K562 (cell line): ENCODE data around the gene SFN. TPM values are rescaled to one million over a fixed set of nuclear protein-coding genes. Genes with fewer than 3 reads are reported as not detected.
A peak's percentile ranks its signal among the peaks of the same experiment; 100 is the strongest.

ENCODE experiments used
- ATAC-seq: fragments of 200-7000 bp; cut with Tn5 transposase; 3 replicates; pipeline ENCODE4 v1.9.1; 2020; ENCODE audit warnings: moderate library complexity
- BruUV-seq: library from RNA; stranded (reverse); fragments of 400-500 nt; replicated peaks from 2 replicates; lab custom pipeline; 2021; lab: Mats Ljungman, UMichigan
- CTCF ChIA-PET: fragments of 300-600 bp; formaldehyde crosslinking; extraction: SDS; loops from one replicate; lab custom pipeline; 2021; ENCODE audit warnings: low intra/inter-chr PET ratio; lab: Yijun Ruan, JAX
- POLR2A ChIA-PET: fragments of 300-600, 350-650 bp; sonication (Branson Sonifier 250); formaldehyde crosslinking; extraction: SDS; loops from one replicate; lab custom pipeline; 2021; ENCODE audit warnings: antibody characterized with exemption, inconsistent platforms; lab: Yijun Ruan, JAX
- DNase-seq, 4 experiments: peaks; one replicate each; pipeline versions ENCODE4 v3.0.0 to v3.0.0-alpha.2; 2011 to 2018; ENCODE audit warnings: low spot score in 3 of 4, mixed read lengths in 3 of 4; ENCODE audit errors: extremely low read depth in 1 of 4
- FAIRE-seq: peaks from 2 replicates; lab custom pipeline; 2011; peaks lifted over from hg19 to GRCh38; lab: Jason Lieb, UNC
- H2AFZ ChIP-seq: 2 replicates; pipeline ENCODE4 v1.6.0; 2011; ENCODE audit warnings: low read depth, low read length, control low read depth, inconsistent platforms
- H3K27ac ChIP-seq: fragments of 200-600 bp; 3 replicates; pipeline ENCODE4 v1.8.0; 2011; ENCODE audit warnings: low read depth, mild to moderate bottlenecking, control low read depth, inconsistent platforms, low read length, moderate library complexity, mixed read lengths; ENCODE audit errors: extremely low read depth
- H3K27me3 ChIP-seq, 2 experiments: fragments of 300-600 bp in 1 of 2; 2 replicates in 1 of 2; 3 replicates in 1 of 2; pipeline versions ENCODE4 v1.6.0 to v1.8.0; 2011; ENCODE audit warnings: inconsistent platforms in 2 of 2, low read length in 2 of 2, mild to moderate bottlenecking in 1 of 2, mixed read lengths in 1 of 2, moderate library complexity in 1 of 2; ENCODE audit not compliant: control insufficient read depth in 2 of 2, insufficient read depth in 2 of 2
- H3K36me3 ChIP-seq: fragments of 300-600 bp; 3 replicates; pipeline ENCODE4 v1.8.0; 2011; ENCODE audit warnings: mild to moderate bottlenecking, low read length, inconsistent platforms; ENCODE audit not compliant: control insufficient read depth, insufficient read depth
- H3K4me1 ChIP-seq, 2 experiments: fragments of 200-600 bp in 1 of 2; replicated peaks in 1 of 2; 2 replicates in 1 of 2; 3 replicates in 1 of 2; pipeline versions ENCODE4 v1.5.1 to v1.8.0; 2011; ENCODE audit warnings: inconsistent platforms in 2 of 2, low read length in 2 of 2, mild to moderate bottlenecking in 1 of 2, mixed read lengths in 1 of 2, moderate library complexity in 1 of 2; ENCODE audit not compliant: control insufficient read depth in 2 of 2, insufficient read depth in 2 of 2
- H3K4me2 ChIP-seq: 2 replicates; pipeline ENCODE4 v1.6.1; 2011; ENCODE audit warnings: low read length, control low read depth, inconsistent platforms, mixed read lengths; ENCODE audit not compliant: insufficient read depth
- H3K4me3 ChIP-seq: fragments of 200-600 bp; sonication (generic), shearing (Covaris generic); 2 replicates; pipeline ENCODE4 v1.5.1; 2016; ENCODE audit warnings: control low read depth, inconsistent platforms
- H3K79me2 ChIP-seq: fragments of 200-600 bp; 3 replicates; pipeline ENCODE4 v1.8.0; 2011; ENCODE audit warnings: low read length, inconsistent platforms; ENCODE audit not compliant: control insufficient read depth, insufficient read depth
- H3K9ac ChIP-seq, 2 experiments: 2 replicates each; pipeline versions ENCODE4 v1.6.0 to v1.6.1; 2011; ENCODE audit warnings: low read depth in 2 of 2, low read length in 2 of 2, control low read depth in 1 of 2, inconsistent platforms in 1 of 2, mild to moderate bottlenecking in 1 of 2, mixed read lengths in 1 of 2; ENCODE audit not compliant: insufficient read depth in 1 of 2
- H3K9me1 ChIP-seq: one replicate; pipeline ENCODE4 v1.6.0; 2011; ENCODE audit warnings: inconsistent platforms, mild to moderate bottlenecking, low read length, moderate library complexity; ENCODE audit not compliant: control insufficient read depth, insufficient read depth
- H3K9me3 ChIP-seq: replicated peaks from 2 replicates; pipeline ENCODE4 v1.5.1; 2011; ENCODE audit warnings: low read depth, low read length, inconsistent platforms; ENCODE audit not compliant: control insufficient read depth, insufficient read depth
- H4K20me1 ChIP-seq: replicated peaks from 2 replicates; pipeline ENCODE4 v1.6.1; 2011; ENCODE audit warnings: low read length, inconsistent platforms, mixed read lengths; ENCODE audit not compliant: control insufficient read depth, insufficient read depth
- EGR1 ChIP-seq: fragments of 450-650 bp; conservative IDR thresholded peaks from 2 replicates; pipeline ENCODE4 v1.6.1; 2017; ENCODE audit warnings: mild to moderate bottlenecking
- HDGF ChIP-seq: fragments of 450-650 bp; IDR thresholded peaks from 2 replicates; pipeline ENCODE4 v1.6.1; 2016
- LARP7 ChIP-seq: fragments of 450-650 bp; IDR thresholded peaks from 2 replicates; pipeline ENCODE4 v1.6.1; 2016
- MEF2D ChIP-seq: conservative IDR thresholded peaks from 2 replicates; pipeline ENCODE4 v1.6.1; 2016; ENCODE audit warnings: low read depth, missing genetic modification characterization, missing compliant biosample characterization
- MYBL2 ChIP-seq, 2 experiments: fragments of 450-650 bp in 1 of 2; sonication (generic) in 1 of 2; formaldehyde crosslinking in 1 of 2; IDR thresholded peaks; 2 replicates each; pipeline versions ENCODE4 v1.6.1 to v1.8.1; 2017 to 2022; ENCODE audit warnings: borderline replicate concordance in 1 of 2, inconsistent platforms in 1 of 2, low read depth in 1 of 2, mild to moderate bottlenecking in 1 of 2, missing genetic modification reagents in 1 of 2, moderate library complexity in 1 of 2
- ZKSCAN8 ChIP-seq: fragments of 200-800 bp; sonication (Bioruptor generic); IDR thresholded peaks from 2 replicates; pipeline ENCODE4 v1.6.1; 2016; ENCODE audit warnings: missing genetic modification characterization, missing compliant biosample characterization
- WGBS: fragments of 100-300 bp; shearing (Covaris generic); methylation state at CpG from one replicate; pipeline ENCODE4 v1.1.6; 2016; ENCODE audit warnings: low coverage, mixed read lengths; ENCODE audit not compliant: insufficient coverage; ENCODE audit errors: missing lambda C conversion rate; 5-methylcytosine and 5-hydroxymethylcytosine counted together
- in situ Hi-C: fragments of 300-500 bp; cut with MboI; formaldehyde crosslinking; loops from 4 replicates; pipeline ENCODE4 v1.15.0; 2018; ENCODE audit warnings: inconsistent platforms, mixed read lengths
- intact Hi-C: fragments of 100-400 bp; cut with micrococcal nuclease; formaldehyde crosslinking; loops from 2 replicates; pipeline ENCODE4 v1.14.2; 2022
- polyA plus RNA-seq, 8 experiments: library from polyadenylated mRNA; depleted of rRNA in 4 of 8; stranded (reverse) in 5 of 8; unstranded in 3 of 8; fragments of >200 nt; fragmentation: Nextera tagmentation in 2 of 8; fragmentation: Illumina TruSeq in 1 of 8; extraction: Ambion mirVana in 2 of 8; extraction: Trizol in 1 of 8; gene quantifications; 2 replicates each; pipeline versions ENCODE4 v1.2.1 to v1.2.3, GENCODE V29; 2011 to 2014; ENCODE audit warnings: inconsistent platforms in 1 of 8, missing spikeins in 1 of 8
- total RNA-seq, 7 experiments: library from RNA; depleted of rRNA in 6 of 7; stranded (reverse); fragments of >200 nt in 6 of 7; fragmentation: Illumina TruSeq in 2 of 7; extraction: Trizol in 2 of 7; gene quantifications; 2 replicates each; pipeline versions ENCODE4 v1.2.1 to v1.2.3, GENCODE V29; 2011 to 2021; ENCODE audit warnings: low replicate concordance in 1 of 7

The SFN gene
- total and polyA plus RNA-seq, 9 of the 15 experiments (the other 6 are each of a cell fraction or from before 2014, with no cell fraction given): 0.10 to 3.8 (median 2.0) TPM

- Histone ChIP-seq H3K9me1 (peaks cover 10% of the 10 kb centered on the region), H3K4me2 (peak overlapping the region; percentile 70), H3K27ac (peak overlapping the region; percentile 48; the same call in 2 of the 3 replicates), H3K79me2 (peaks cover 41% of the 10 kb centered on the region), H4K20me1 (peaks cover 16% of the 10 kb centered on the region; the same call in 1 of the 2 replicates), H3K9me3 (no peaks in the 10 kb centered on the region), H2AFZ (no peak overlapping the region), H3K4me1 (peaks cover 42 to 44% of the 10 kb centered on the region in 2 experiments), H3K4me3 (no peak overlapping the region; the same call in 1 of the 2 replicates), H3K9ac (peak overlapping the region; percentile 27 to 85), H3K36me3 (peaks cover 57% of the 10 kb centered on the region), H3K27me3 (no peaks in the 10 kb centered on the region)
- TF ChIP-seq MEF2D (tag) (no peak), ZKSCAN8 (peak; percentile 80; the same call in 1 of the 2 replicates), HDGF (0 out of 2 replicates have a peak, but pooled peaks have one; percentile 2), MYBL2 (IDR thresholded peaks at IDR 0.05; ENCODE audit: low read depth) (no peak), MYBL2 (CRISPR knock-in tag; IDR thresholded peaks at IDR 0.05; ENCODE audit: borderline replicate concordance) (no peak), LARP7 (0 out of 2 replicates have a peak, but pooled peaks have one; percentile 52), EGR1 (0 out of 2 replicates have a peak, but pooled peaks have one; percentile 14)
- 69% methylated on average over 6 of the region's 6 CpGs for WGBS
- BruUV-seq: no TSS peak
- POLR2A ChIA-PET: interaction anchor here (0.8 to 2.2 kb wide), 8 partner anchors 9 to 152 kb away, joined by 3 to 7 read pairs (median 3); partner anchors contain the start of gene NR0B2
- FAIRE-seq (peak; percentile 49), DNase-seq (peak in 1 of 4 experiments; percentile 14), ATAC-seq (peak; percentile 5; the same call in 1 of the 3 replicates)
- CTCF ChIA-PET: no interaction called here
- in situ Hi-C loops: no loop called here
- intact Hi-C loops: no loop called here
Observed at GRCh38 chr1:26829184-26829911, 33.6 kb upstream of the SFN start.
